Fibroblast of villous mesenchyme (primary cell): ENCODE data around the gene MYPN. TPM values are rescaled to one million over a fixed set of nuclear protein-coding genes. Genes with fewer than 3 reads are reported as not detected.

Experiments
- DNase-seq: peaks from one replicate; pipeline ENCODE4 v3.0.0-alpha.2; 2010; ENCODE audit warnings: low read depth
- H3K4me3 ChIP-seq: 2 replicates; pipeline ENCODE4 v1.5.1; 2011; ENCODE audit warnings: low read depth, mild to moderate bottlenecking, low read length
- CTCF ChIP-seq: IDR thresholded peaks from 2 replicates; pipeline ENCODE4 v1.5.1; 2012; ENCODE audit warnings: low read depth, mild to moderate bottlenecking, low read length; ENCODE audit not compliant: insufficient read depth
- total RNA-seq: library from RNA; depleted of rRNA; stranded (reverse); fragments of >200 nt; gene quantifications from 2 replicates; pipeline ENCODE4 v1.2.3, GENCODE V29; 2012

The MYPN gene
- total RNA-seq, 1 donor = 18.6 TPM

DNA sequence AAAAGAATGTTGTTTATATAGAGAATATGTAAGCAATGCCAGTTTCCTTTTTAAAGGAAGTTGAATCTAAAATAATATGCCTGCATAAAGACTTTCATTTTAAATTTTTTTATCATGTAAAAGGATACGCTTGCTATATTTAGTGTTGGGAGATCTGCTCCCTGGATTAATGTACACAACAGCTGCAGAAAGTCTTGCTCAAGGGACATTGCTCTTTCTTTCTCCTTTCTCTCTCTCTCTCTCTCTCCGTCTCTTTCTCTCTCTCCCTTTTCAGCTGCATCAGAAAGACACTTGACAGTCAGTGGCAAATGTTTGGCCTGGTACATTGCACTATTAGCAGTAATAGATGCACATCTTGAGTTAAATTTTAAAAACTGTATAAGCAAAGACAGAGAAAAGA is 739 bp downstream of the MYPN start:
- no peak for TF ChIP-seq CTCF
- no peak overlapping the region for H3K4me3 ChIP-seq
- DNase-seq = peak; percentile 59

GRCh38 chr10:68111584-68111983 is 2.3 kb downstream of the MYPN start:
- TF ChIP-seq CTCF = no peak
- H3K4me3 ChIP-seq = no peak overlapping the region
- DNase-seq = no peak

- TF ChIP-seq CTCF = no peak
- no peak for DNase-seq
- H3K4me3 ChIP-seq = no peak overlapping the region
Measured at GRCh38 chr10:68112837-68113236, 3.5 kb downstream of the MYPN start.

GRCh38 chr10:68118657-68119056 is 9.4 kb downstream of the MYPN start:
- no peak for TF ChIP-seq CTCF
- DNase-seq = no peak
- no peak overlapping the region for H3K4me3 ChIP-seq

DNA sequence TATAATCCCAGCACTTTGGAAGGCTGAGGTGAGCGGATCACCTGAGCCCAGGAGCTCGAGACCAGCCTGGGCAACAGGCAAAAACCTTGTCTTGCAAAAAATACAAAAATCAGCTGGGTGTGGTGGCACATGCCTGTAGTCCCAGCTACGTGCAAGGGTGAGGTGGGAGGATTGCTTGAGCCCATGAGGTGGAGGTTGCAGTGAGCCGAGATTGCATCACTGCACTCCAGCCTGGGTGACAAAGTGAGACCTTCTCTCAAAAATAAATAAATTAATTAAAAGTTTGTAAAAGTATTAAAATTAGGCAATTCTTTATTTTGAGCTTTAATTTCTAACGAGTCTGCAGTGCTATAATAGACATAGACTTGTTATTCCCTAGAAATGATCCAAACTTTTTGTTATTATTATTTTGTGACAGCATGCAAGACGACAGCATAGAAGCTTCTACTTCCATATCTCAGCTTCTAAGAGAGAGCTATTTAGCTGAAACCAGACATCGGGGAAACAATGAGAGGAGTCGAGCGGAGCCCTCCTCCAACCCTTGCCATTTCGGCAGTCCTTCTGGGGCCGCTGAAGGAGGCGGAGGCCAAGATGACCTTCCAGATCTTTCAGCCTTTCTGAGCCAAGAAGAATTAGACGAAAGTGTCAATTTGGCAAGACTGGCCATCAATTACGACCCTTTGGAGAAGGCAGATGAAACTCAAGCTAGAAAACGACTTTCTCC is 11.9 kb downstream of the MYPN start:
- no peak for DNase-seq
- H3K4me3 ChIP-seq = peak overlapping the region; percentile 19
- TF ChIP-seq CTCF = no peak

DNA sequence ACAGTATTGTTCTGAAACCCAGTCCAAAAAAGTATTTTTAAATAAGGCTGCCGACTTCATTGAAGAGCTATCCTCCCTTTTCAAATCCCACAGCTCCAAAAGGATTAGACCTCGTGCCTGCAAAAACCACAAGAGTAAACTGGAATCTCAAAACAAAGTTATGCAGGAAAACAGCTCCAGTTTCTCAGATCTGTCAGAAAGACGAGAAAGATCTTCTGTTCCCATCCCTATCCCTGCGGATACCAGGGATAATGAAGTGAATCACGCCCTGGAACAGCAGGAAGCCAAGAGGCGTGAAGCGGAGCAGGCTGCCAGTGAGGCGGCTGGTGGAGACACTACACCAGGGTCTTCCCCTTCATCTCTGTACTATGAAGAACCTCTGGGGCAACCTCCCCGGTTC is 12.6 kb downstream of the MYPN start:
- TF ChIP-seq CTCF = no peak
- peak overlapping the region; percentile 19 for H3K4me3 ChIP-seq
- peak; percentile 68 for DNase-seq

DNA sequence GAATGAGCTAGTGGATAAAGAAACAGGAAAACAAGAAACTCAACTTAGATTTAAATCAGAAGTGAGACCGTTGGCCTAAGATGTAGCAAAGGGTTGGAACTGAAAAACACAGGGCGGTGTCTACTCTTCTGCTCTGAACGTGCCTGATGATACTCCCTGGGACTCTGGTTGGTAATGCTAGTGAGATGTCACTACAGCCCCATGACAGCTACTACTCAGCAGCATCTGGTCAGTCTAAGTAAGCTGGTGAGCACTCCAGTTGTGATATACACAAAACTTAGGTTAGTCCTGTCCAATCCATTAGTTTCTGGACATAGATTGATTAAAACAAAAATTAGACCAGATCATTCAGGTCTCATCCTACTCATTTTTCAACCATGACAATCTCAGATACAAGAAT is 15.4 kb downstream of the MYPN start:
- no peak for DNase-seq
- no peak for TF ChIP-seq CTCF
- H3K4me3 ChIP-seq = no peak overlapping the region
